GM21447 (cell line): ENCODE results near the gene VTI1B.
"Not testable (repeated sequence)": the region's sequence is repeated elsewhere in the genome, so short reads cannot be mapped to it uniquely, and the experiment has no call there.

Source experiments
- ATAC-seq: cut with Tn5 transposase; IDR thresholded peaks from one replicate; pipeline ENCODE4 v1.9.1; 2021; ENCODE audit not compliant: unreplicated experiment

VTI1B gene, protein sequence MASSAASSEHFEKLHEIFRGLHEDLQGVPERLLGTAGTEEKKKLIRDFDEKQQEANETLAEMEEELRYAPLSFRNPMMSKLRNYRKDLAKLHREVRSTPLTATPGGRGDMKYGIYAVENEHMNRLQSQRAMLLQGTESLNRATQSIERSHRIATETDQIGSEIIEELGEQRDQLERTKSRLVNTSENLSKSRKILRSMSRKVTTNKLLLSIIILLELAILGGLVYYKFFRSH

DNA sequence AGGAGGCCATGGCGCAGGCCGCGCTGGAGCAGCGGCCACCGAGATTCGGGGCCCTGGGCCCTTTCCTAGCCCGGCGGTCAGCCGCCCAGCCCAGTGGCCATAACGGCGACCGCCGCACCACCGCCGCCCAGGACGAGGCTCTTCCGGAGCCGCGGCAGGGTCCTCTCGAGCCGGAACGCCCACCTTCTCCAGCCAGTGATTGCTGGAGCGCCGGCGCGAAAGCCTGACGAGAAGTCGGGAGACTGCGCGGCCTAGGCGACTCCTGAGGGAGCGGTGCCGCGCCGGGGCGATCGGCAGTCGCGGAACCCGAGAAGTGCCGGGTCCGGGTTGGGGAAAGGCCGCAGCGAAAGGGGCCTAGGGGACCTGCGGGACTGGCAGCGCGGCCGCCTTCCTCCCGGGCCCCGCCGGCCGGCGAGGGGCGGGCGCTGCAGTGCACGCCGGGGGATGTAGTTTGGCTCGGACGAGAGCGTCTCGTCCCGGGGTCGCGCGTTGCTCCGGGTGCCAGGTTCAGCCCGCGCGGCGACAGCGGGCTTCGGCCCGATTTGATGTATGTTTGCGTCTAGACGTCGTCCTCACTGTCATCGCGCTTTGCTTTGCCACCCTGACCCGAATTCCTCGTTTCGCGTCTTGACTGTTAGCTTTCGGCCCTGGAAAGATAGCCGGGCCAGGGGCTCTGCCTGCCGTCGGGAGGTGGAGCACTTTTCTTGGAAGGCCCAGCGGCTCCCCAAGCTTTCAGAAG lies at the start of gene VTI1B:
TSS of gene VTI1B (minus strand) at position 153 of the 739 bp plus-strand sequence. CDS start at position 10, 143 bp downstream.
- ATAC-seq = peak; percentile 88

DNA sequence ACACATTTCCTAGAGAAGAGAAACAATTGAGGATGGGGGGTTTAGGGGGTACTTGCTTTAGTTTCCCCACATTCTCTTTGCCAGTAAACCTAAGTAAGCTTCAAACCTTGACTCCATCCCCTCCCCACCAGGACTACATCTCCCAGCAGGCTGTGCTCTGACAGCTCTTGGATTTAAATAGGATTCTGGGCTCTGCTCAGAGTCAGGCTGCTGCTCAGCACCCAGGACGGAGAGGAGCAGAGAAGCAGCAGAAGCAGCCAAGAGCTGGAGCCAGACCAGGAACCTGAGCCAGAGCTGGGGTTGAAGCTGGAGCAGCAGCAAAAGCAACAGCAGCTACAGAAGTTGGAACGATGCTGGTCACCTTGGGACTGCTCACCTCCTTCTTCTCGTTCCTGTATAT lies 47.9 kb upstream of the VTI1B start:
- ATAC-seq = no peak

DNA sequence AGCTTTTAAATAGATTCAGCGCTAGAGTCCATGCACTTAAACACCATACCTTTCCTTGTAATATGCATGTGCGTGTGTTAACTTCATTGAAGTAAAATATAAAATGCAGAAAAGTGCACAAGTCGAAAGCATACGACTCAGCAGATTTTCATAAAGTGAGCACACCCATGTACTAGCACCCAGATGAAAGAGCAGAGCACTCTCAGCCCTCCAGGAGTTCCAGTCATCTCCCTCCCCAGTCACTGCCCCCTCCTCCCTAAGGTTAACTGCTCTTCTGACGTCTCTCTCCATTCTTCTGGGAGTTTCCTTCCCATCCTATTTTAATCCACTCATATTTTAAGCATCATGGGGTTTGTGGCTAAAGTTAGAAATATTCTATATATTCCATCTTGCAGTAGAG lies 47.4 kb upstream of the VTI1B start:
- ATAC-seq = no peak

DNA sequence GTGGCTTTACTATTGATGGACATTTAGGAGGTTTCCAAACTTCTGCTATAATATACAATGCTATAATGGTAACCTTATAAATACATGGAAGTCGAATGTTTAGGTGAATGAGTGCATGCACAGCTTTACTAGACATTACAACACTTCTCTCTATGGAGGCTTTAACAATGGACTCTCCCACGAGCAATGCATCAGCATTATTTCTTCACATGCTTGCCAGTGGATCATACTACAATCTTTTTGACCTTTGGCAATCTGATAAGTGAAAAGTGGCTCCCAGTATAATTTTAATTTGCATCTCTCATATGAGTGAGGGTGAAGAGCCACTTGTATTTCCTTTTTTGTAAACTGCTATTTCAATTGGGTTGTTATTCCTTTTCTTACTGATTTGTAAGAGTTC lies 45.4 kb upstream of the VTI1B start:
- no peak for ATAC-seq

DNA sequence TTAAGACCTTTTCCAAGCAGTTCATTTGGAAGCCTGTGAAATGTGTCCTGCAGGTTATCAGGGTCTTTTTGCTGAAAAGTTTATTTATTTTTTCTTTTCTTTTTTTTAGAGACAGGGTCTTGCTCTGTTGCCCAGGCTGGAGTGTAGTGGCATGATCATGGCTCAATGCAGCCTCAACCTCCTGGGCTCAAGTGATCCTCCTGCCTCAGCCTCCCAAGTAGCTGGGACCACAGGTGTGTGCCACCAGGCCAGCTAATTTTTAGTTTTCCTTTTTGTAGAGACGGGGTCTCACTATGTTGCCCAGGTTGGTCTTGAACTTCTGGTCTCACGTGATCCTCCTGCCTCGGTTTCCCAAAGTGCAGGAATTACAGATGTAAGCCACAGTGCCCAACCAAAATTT lies 45.0 kb upstream of the VTI1B start:
- not testable (repeated sequence) for ATAC-seq

DNA sequence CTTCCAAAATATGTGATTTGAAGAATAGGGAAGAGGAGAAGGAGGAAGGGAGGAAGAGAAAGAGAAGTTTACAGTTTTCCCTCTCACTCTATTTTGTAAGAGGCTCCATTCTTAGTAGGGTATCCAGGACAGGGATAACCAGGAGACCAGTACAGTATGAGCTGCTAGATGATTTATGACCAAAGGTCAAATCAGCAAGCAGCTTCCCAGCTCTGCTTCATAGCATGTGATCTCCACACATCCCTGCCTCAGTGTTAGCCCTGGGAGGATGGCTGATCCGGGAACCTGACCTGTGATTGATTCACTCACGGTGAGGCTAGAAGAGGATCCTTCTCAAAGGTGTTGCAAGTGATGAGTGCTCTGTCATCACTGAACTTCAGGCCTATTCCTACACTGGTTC lies 43.8 kb upstream of the VTI1B start:
- no peak for ATAC-seq

DNA sequence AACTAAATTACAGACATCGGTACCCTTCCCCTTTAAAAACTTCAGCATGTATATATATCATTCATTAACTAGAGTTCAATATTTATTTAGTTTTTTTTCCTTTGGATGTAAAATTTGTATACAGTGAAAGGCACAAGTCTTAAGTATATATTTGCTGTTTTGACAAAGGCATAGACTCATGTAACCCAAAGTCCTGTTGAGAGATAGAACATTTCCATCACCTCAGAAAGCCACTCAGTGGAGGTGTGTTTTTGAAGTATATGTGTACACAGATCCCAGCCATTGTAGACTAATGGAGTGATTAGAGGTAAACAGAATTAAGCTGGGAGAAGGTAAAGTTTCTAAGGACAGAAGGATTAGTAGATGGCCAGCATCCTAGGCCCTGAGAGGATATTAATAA lies 42.6 kb upstream of the VTI1B start:
- no peak for ATAC-seq

DNA sequence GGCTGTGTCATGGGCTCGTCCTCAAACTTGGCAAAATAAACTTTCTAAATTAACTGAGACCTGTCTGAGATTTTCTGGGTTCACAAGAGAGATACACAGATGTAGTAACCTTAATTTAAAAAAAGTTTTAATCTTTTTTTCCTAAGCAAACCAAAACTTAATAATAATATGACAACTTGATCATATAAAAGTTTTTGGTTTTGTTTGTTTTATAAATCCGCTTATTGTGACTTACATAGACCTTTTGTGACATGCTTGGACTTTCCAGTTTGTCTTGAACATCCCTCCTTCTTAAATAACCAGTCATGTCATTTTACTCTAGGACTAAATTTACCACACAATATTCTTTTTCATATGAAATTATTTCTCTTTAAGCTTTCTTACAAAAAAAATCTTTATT lies 35.8 kb upstream of the VTI1B start:
- ATAC-seq = no peak

DNA sequence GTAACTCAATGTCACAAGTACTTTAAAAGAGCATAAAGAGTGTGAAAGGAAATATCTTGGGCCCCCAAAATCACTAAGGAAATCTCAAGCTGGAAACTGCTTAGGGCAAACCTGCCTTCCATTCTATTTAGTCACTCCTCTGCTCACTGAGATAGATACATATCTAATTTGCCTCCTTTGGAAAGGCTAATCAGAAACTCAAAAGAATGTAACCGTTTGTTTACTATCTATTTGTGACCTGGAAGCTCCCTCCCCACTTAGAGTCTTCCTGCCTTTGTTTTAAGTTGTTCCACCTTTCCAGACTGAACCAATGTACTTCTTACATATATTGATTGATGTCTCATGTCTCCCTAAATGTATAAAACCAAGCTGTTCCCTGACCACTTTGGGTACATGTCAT lies 35.4 kb upstream of the VTI1B start:
- ATAC-seq = not testable (repeated sequence)

DNA sequence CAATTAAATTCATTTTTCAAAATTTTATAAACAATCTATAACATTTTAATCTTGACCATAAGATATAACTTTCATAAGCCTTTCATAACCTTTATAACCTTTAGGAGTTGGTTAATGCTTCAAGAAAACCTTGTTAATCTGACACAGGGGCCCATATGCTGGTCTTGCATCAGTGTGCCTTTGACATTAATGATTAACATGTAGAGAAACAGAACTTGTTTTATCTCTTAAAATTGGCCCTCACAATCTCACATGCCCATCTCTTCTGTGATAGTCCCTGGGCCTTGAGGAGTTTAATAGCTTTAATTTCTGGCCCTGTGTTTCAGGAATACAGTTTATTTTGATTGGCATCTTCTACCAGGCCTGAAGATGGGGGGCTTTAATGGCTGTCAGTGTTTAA lies 34.9 kb upstream of the VTI1B start:
- ATAC-seq = not testable (repeated sequence)

DNA sequence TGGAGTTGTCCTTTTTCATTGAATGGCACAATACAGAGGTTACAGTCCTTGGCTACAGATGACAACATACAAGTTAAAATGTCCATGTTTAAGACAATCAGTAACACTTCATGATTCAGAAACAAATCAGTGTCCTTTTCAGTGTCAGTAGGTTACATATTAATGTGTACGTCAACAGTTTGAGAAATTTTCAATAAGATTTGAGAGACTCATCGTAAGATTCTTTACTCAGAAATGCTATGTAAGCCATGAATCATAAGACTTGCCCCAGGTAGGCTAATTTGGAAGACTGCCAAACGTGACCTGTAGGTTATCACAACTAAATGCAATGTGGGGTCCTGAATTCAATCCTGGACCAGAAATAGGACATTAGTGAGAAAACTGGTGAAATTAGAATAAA lies 30.8 kb upstream of the VTI1B start:
- ATAC-seq = no peak

DNA sequence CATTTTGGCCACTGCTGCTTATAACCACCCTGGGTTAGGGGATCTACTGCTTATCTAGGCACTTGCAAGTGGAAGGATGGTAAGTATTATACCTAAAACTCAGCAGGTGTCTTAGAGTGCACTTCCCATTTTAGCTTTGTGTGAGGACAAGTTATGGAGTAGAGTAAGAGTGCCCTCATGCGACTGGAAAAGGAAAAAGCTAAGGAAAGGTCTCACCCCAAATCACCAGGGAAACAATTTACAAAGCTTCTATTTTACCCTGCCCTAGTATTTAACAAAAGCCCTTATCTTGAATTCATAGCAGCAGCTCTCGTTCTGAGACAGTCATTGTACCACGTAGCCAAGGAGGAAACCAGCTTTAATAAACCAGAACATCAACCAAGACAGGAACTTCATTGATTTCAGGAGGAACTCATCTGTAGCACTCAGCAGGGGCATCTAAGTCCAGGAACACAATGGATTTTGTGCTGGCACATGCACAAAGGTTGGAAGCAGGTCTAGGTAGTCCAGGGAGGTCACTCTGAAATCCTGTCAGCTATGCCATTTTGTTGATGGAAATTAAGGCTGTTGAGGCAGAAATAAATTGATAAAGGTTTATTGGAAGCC lies 30.2 kb upstream of the VTI1B start:
- ATAC-seq = no peak

DNA sequence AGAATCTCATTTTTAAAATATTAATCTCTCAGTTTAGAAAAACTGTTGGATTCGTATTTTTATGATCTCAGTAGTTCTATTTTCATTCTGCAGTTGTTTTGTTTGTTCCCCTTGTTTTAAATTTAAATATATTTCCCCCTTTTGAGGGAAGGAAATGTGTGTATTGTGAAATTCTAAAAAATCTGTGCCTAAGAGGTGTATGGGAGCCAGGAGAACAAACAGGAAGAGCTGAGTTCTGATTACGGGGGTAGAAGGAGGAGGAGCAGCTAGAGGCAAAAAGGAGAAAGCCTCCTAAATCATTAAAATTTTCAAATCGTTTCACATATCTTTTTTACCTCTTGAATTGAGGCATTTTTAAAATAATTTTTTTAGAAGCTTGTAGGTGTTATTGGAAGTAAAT lies 29.6 kb upstream of the VTI1B start:
- ATAC-seq = no peak

DNA sequence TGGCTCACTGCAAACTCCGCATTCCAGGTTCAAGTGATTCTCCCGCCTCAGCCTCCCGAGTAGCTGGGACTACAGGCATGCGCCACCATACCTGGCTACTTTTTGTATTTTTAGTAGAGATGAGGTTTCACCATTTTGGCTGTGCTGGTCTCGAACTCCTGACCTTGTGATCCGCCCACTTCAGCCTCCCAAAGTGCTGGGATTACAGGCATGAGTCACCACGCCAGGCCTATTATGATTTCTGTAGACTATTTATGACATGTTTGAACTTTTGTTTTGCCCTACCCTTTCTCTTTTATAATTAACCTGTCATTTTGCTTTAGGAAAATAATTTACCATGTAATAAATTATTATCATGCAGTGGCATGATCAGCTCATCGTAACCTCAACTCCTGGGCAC lies 27.1 kb upstream of the VTI1B start, which contains the start of gene RDH12:
TSS of gene RDH12 (plus strand) at position 395 of the 400 bp plus-strand sequence. CDS start 20,757 bp downstream, outside the sequence.
- not testable (repeated sequence) for ATAC-seq

DNA sequence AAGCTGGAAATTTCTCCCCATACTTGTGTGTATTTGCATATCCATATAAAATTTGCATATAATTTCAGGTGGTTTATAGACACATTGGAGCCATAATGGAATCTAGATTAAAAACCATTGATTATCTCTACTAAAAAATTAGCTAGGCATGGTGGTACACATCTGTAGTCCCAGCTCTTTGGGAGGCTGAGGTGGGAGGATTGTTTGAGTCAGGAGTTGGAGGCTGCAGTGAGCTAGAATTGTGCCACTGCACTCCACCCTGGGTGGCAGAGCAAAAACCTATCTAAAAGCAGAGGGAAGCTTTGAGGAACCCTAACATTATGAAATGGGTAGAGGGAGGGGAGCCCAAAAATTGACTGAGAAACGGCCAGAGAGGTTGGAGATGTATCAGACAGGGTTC lies 23.7 kb upstream of the VTI1B start:
- ATAC-seq = no peak

DNA sequence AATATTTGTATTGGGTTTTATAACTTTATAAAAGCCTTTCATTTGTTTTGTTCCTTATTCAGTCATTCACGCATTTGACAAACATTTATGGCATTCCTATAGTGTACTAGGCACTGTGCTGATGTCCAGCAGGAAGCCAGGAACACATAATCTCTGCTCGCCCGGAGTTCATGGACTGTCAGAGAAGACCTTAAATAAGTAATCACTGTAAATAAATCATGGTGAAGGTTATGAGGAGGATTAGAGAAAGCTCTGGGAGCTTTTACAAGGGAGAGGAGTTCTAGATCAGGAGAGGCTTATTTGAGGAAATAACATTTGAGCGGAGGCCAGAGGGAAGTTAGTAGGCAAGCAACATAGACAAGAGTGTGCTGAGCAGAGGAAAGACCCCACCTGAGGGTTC lies 22.6 kb upstream of the VTI1B start:
- no peak for ATAC-seq

DNA sequence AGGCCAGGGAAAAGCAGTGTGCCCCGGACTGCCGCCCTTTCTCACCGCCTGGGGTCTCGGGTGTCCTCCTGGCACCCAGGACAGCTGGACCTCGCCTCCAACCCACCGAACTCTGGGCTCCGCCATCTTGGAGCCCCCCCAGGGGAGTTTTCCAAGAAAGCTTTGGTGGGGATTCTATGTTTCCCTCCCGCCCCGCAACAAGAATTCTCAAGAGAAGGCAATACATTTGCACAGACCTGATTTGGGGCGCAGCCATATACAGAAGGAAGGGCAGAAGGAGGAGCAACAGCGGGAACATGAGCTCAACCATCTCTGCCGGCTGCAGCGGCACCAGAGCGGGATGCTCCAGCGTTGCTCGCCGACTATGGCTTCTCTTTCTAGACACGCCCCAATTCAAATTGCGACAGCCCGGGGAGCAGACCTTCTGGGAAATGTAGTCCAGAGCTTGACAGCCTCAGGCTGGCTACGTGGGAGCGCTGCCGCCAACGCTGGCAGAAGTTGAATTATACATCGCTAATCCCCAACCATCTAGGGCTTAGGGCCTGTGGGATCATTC lies 21.0 kb upstream of the VTI1B start, which contains the start of gene RDH11:
TSS of gene RDH11 (minus strand) at position 371 of the 556 bp plus-strand sequence. CDS start at position 310, 61 bp downstream.
- ATAC-seq = peak; percentile 89

DNA sequence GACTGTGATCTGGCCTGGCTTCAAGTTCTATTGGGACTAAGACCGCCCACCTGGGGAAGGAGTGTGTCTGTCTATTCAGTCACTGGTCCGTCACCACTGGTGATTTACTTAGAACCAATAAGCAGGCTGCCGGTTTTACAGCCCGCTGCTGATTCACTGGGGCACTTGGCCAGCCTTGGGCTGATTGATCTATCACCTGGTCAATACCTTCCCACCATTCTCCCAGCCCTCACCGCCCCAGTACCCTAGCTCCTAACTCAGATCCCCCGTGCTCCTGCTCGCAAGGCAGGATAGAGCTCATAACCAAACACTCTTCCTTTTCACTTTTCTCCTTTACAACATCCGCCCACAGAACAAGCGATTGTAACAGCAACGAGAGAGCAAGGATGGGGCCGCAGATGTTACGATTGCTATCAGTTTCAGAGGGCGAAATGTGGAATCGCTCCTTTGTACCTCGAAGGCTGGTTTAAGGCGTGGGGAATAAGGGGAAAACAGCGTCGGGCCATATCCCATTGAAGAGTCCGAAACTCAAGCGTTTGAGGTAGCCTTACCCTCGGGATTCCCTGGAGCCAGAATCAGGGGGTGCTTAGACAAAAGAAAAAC lies 20.5 kb upstream of the VTI1B start:
- peak; percentile 87 for ATAC-seq

DNA sequence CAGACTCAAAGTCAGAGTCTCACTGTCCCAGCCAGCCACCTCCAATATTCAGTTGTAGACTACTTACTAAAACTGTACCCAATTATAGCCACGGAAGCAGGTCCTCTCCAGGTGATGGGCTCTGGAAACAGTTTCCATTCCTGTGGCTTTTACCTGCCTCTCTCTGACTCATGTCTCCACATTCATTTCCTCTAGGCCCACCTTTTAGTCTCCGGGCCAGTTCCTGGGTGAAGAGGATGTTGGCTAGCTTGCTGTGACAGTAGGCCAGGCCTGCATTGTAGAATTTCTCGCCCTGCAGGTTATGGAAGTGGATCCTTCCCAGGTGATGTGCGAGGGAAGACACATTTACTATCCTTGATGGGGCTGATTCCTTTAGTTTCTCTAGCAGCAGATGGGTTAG lies 15.6 kb upstream of the VTI1B start:
- no peak for ATAC-seq

DNA sequence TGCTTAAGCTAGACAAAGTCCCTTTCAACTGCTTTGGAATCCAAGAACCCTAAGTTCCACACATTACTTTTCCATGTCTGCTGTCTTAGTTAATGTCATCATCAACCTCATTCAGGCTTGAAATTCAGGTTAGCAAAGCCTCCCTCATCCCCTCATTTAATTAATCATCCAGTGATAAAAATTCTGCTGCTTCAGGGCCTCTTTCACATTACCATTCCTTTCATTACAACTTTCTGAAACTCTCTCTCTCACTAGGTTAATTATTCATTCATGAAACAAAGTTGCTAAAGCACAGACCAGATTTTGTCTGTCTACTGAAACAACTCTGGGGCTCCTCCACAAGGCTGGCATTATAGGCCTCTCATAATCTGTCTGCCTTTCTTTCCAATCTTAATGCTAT lies 9.4 kb upstream of the VTI1B start:
- ATAC-seq = no peak

DNA sequence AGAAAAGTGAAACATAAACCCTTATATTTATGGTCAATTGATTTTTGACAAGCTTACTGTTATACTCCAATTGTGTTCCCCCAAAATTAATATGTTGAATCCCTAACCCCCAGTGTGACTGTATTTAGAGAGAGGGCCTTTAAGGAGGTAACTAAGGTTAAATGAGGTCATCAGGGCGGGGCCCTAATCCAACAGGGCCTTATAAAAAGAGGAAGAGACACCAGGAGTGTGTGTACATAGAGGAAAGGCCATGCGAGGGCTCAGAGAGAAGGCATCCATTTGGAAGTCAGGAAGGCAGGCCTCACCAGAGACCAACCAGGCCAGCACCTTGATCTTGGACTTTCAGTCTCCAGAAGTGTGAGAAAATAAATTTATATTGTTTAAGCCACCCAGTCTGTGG lies 6.5 kb upstream of the VTI1B start:
- no peak for ATAC-seq
